ENCODE data around the gene CRNKL1.
"Not testable (repeated sequence)": the region's sequence is repeated elsewhere in the genome, so short reads cannot be mapped to it uniquely, and the experiment has no call there.

CRNKL1 gene

DNA sequence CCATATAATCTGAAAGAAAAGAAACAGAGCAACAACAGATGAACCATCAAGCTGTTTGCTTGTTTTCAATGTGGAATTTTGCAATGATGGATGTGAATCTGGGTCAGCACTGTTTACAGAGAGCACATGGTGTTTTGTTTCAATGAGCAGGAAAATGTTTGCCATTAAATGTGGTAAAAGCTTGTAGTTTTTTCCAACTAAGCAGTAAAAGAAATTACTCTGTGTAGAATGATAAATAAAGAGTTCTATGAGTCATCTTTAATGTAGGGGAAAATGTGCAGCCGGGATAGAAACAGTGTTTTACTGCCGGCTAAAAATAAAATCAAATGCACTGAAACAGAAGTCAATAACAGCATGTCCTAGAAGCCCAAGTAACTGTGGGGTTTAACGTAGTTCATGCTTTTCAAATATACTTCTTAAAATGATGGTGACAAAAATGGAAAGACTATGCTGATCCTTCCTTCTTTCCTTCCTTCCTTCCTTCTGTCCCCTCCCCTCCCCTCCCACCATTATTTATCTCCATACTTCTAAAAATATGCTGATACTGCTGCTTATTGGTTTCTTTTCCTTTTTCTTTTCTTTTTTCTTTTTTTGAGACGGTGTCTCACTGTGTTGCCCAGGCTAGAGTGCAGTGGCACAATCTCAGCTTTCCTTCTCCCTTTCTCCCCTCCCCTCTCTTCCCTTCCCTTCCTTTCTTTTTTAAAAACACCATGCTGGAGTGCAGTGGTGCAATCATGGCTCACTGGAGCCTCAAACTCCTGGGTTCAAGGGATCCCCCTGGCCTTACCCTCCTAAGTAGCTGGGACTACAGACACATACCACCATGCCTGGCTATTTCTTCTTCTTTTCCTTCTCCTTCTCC lies 41.4 kb downstream of the CRNKL1 start:
- DNase-seq (ENCODE audit: low spot score) = peak; percentile 12

GRCh38 chr20:20009784-20010253 lies 42.4 kb downstream of the CRNKL1 start:
- no peak for DNase-seq (ENCODE audit: low spot score)

DNA sequence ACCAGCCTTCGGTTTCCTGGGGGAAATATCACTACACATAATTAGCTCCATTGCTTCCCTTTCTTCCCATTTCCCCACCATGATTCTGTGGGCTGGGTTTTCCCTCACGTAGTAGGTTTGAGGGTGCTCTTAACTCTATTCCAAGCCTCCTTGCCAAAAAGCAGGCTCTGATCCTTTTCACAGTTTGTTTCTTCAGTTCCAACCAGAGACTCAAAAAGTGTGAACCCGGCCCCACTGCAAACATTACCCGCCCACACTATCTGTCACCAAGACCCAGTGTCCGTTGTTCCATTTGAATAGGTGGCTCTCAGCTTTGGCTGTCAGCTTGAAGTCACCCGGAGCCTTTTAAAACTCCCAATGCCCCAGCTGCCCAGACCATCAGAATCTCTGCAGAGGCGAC lies 46.9 kb downstream of the CRNKL1 start:
- no peak for DNase-seq (ENCODE audit: low spot score)

DNA sequence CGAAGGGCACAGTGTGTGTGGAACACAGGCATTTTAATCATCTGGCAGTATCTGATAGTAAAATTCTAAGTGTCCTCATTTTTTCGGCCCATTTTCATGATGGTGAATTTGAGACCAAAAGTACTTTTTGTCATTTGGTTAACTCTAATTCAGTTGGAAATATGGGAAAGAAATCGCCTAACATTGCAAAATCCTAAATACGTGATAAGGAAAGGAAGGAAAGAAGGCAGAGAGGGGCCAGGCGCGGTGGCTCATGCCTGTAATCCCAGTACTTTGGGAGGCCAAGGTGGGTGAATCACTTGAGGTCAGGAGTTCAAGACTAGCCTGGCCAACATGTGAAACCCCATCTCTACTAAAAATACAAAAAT lies 48.3 kb downstream of the CRNKL1 start:
- not testable (repeated sequence) for DNase-seq (ENCODE audit: low spot score)

DNA sequence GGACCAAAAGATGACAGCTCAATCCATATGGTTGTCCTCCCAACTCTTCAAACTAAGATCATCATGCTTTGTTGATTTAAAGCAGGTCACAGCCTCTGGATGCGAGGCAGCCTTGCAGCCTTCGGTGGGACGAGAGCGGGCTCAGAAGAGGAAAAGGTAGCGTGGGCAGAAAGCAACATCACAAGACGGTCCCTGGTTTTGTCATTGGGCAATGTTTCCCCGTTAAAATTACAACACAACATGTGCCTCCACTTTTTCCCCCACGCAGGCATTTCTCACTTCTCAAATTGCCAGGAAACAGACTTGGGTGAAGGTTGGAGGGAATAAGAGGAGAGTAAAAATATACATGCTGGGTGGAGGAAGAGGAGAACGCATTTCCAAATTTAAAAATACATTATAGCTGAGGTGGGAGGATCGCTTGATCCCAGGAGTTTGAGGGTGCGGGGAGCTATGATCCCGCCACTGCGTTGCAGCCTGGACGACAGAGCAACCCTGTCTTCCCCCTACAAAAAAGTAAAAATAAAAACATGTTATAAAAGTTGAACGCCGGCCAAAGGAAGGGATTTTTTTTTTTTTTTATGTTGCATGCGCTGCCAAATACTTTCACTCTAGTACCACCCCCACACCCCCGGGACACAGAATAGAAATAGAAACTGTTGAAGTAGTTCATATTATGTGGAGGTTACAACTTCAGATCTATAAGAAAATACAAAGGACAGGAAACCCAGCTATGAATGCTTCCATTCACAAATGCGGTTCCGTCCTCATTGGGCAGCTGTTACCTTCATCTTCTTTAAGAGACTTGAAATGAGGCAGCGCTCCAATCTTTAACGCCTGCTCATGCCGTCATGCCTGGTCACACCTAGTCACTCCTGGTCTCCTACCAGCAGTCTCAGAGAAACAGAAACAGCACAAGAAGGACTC lies 49.0 kb downstream of the CRNKL1 start:
- no peak for DNase-seq (ENCODE audit: low spot score)

DNA sequence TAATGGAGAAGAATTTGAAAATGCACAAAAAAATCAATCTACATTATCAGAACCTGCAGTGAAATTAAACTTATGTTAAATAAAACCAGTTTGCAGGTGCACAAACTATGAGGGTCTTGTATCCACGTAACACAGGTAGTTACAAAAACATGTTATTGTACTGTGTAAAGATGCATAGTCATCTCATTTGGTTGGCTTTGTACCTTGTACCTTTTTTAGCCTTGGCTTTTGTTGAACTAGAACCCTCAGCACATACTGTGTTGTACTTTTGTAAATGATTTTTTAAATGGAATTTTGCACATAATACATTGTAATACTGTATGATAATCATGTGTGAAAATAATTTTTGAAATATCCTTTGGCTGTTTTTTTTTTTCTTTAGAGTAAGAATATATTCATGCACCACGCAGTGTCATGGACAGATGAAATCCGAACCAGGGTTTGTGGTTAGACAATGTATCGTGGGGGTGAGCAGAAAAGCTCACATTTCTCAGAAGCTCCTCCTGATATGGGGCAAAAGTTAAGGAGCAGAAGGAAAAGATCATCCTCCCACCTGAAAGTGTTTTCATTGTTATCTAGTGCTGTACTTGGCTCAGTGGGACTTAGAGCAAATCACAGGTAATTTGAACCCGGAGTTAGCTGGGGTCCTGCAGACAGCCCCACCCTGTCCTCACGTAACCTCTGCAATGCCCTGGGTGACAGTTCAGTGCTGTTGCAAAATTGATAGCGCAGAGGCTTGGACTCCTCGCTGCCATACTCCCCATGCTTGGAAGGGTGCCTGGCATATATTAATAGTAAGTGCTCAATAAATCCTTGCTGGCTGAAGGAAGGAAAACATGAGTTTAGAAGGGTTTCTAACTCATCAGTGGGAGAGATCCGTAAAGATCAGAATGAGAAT lies 49.9 kb downstream of the CRNKL1 start:
- DNase-seq (ENCODE audit: low spot score) = no peak

GRCh38 chr20:20000211-20000968 lies 51.9 kb downstream of the CRNKL1 start:
- no peak for DNase-seq (ENCODE audit: low spot score)

GRCh38 chr20:19998990-19999705 lies 53.1 kb downstream of the CRNKL1 start:
- no peak for DNase-seq (ENCODE audit: low spot score)

GRCh38 chr20:19996917-19997316 lies 55.3 kb downstream of the CRNKL1 start:
- DNase-seq (ENCODE audit: low spot score) = no peak

GRCh38 chr20:19996222-19996621 lies 56.0 kb downstream of the CRNKL1 start:
- no peak for DNase-seq (ENCODE audit: low spot score)

DNA sequence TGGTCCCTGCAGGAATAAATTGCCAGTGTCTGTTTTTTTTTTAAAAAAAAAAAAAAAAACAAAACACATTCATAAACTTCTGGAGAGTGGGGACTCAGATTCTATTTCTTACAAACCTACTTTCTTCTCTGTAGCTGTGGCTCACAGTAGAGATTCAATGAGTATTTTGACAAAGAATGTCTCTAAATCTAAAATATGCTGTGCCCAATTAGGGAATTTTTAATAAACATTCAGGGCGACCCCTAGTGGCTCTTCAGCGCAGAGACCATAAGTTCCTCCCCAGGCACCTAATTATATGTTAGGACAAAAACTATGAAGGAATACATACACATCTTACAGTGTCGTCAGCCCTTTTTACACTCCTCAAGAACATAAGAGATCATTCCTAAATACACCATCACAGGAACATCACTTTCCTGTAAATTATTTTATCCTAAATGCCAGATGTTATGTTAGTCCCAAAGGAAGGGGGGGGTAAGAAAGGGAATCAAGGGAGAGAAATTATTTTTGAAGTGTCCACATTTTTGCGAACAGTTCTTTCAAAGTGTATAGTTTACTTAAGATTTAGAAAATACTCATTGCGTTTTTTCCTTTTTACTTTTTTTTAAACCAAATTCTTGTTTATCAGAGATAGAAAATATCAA lies 56.9 kb downstream of the CRNKL1 start:
- DNase-seq (ENCODE audit: low spot score) = peak; percentile 77

DNA sequence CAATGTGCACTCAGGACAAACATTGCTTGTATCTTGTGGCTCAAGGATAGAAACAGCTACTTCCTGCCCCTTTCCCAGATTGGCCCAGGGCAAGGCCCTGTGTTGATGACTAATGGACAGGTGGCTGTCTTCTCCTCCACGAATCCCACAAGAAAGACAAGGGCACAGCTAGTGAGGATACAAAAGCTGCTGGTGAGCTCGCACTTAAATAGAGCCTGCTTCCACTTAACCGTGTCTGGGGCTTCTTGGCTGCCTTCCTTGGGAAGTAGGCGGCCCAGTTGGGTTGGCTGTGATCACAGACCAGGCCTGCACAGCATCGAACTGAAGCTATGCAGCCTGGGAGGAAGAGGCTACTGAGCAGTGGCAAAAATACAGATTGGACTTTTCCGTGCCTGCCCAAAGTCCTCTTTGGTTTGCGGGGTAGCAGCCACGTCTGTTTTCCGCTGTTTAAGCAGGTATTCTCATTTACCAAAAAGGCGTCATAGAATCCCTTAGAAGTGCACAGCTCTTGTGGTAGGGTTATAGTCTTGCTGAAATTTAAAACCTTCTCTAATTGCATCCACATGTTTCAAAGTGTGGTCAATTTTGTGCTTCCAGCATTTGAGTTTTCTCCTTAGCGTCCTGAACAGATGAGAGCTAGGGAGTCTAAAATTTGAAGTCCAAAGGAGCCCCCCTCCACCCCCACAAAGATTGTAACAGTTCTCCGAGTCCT lies 58.2 kb downstream of the CRNKL1 start:
- peak; percentile 85 for DNase-seq (ENCODE audit: low spot score)

DNA sequence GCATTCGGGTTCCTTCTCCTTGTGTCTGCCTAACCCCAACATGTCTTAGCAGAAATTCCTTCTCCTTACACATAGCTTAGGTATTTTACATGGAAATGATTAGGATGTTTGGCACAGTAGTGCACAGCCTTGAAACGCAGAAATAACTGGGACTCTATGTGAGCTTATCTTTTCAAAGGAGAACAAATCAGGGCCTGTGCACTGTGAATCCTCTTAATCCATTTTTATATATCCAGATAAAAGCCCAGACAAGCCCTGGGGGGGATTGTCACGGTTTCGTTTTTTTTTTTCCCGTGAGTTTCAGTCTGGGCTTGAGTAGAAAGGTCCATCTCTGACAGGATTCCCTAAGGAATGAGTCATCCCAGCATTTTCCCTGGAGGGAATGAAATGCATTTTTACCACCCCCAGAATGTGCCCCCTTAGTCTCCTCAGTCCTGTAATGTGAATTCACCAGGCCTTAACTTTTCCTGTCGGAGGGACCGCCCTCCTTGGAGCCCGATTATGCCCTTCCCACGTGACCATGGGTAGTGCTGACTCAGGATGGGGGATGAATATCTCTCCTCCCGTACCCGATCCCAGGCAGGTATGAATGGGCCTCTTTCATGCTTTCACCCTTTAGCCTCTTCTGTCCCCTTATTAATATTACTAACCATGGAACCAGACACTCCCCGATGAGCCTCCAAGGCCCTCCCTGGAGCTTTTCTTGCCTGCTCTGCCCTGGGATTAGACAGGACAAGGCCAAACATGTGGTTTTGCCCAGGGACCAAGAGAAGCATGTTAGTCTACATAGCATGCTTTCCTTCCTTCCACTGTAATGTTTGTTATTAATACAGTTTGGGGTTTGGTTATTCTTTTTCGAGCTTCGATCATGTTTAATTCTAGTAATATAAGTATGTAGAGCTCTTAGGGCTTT lies 59.0 kb downstream of the CRNKL1 start:
- DNase-seq (ENCODE audit: low spot score) = peak; percentile 91

DNA sequence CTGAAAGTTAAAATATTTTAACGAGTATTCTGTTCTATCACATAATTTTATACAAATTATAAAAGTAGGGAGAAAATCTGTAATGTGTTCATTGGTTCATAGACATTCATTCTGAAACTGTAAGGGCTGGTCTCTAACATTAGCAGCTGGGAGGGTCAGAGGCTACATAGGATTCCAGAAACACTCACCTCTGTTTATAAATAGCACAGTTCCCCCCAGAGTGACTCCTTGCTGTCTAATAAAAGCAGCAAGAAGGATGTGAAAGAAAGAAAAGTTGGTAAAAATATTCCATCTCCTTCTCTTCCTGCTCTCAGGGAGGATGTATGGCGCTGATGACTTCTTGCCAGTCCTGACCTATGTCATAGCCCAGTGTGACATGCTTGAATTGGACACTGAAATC lies 60.4 kb downstream of the CRNKL1 start:
- DNase-seq (ENCODE audit: low spot score) = no peak

DNA sequence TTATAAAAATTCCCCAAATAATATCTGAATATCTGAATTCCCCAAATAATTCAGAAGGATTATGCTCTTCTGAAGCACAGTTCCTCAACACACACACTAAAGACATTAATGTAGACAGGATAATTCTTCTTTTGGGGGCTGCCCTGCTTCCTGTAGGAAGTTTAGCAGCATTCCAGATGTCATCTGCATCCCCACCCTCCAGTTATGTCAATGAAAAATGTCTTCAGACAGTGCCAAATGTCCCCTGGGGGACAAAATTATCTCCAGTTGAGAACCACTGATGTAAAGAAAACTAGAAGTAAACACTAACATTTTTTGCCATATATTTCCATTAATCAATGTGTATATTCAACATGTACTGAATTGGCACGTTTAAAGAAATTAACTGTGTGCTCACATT lies 61.0 kb downstream of the CRNKL1 start:
- no peak for DNase-seq (ENCODE audit: low spot score)

DNA sequence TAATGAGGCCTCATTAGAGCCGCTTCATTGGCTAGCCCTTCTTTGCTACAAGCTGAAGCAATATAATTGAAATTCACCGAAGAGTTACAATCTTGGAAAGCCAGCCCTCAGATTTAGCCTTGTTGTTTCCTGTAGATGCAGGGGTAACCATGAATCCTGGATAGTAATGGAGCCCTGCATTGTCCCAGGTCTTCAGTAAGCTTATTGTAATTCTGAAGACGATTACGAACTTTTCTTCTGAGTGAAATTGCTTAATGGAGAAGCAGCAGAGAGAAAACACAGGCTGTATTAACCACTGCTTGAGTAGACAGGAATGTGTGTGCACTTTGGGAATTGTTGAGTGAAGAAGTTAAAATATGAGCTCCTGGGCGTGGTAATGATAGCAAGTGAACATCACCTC lies 61.4 kb downstream of the CRNKL1 start:
- no peak for DNase-seq (ENCODE audit: low spot score)

DNA sequence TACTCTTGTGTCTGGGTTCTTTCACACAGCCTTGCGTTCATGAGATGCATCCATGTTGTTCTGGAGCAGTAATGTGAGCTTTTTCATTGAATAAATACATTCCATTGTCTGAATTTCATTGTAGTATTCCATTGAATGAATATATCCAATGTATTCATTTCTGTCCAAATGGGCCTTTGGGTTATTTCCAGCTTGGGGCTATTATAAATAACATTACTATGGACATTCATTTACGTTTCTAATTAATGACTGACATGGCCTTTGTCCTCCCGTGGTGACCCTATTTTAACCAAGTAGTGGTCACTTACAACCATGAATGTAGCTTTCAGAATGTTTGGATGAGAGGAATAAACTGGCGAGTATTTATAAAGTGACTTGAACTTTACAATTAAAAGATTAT lies 65.2 kb downstream of the CRNKL1 start:
- no peak for DNase-seq (ENCODE audit: low spot score)

GRCh38 chr20:19986419-19986818 lies 65.8 kb downstream of the CRNKL1 start:
- DNase-seq (ENCODE audit: low spot score) = no peak

All from SW480 (cell line).